Astrocyte (in vitro differentiated cells and primary cell): Measurements from ENCODE around the gene TMEM94.

ENCODE experiments used
- CTCF ChIP-seq: IDR thresholded peaks from 2 replicates; pipeline ENCODE4 v1.5.1; 2011; ENCODE audit warnings: low read depth, mild to moderate bottlenecking, inconsistent platforms, low read length, moderate library complexity; ENCODE audit not compliant: insufficient read depth
- EZH2 ChIP-seq: IDR thresholded peaks from 2 replicates; pipeline ENCODE4 v1.6.1; 2012; ENCODE audit warnings: mild to moderate bottlenecking, low read length, inconsistent platforms; ENCODE audit not compliant: insufficient read depth

- TF ChIP-seq EZH2 (no peak), CTCF (no peak)
Observed at GRCh38 chr17:75530837-75531720, 74.6 kb downstream of the TMEM94 start.
